Neural cell (in vitro differentiated cells): ENCODE data around the gene ANKRD13B. TPM values are rescaled to one million over a fixed set of nuclear protein-coding genes. Genes with fewer than 3 reads are reported as not detected.

Source experiments
- H2AFZ ChIP-seq: fragments of 200-600, 300-800 bp; sonication (generic), shearing (Covaris generic); 2 replicates; pipeline ENCODE4 v1.6.0; 2014; ENCODE audit warnings: low read depth, mild to moderate bottlenecking, antibody characterized with exemption, low read length, moderate library complexity
- H3F3A ChIP-seq: fragments of 200-600 bp; shearing (Covaris generic); 2 replicates; pipeline ENCODE4 v1.6.1; 2016; ENCODE audit warnings: mild to moderate bottlenecking, moderate library complexity, mixed read lengths, antibody characterized with exemption, low read length; ENCODE audit not compliant: insufficient read depth, poor library complexity, severe bottlenecking
- H3K27ac ChIP-seq: fragments of 200-600, 300-800 bp; sonication (generic), shearing (Covaris generic); 2 replicates; pipeline ENCODE4 v1.5.1; 2014; ENCODE audit warnings: mild to moderate bottlenecking, low read length, moderate library complexity
- H3K27me3 ChIP-seq: fragments of 300-800, 200-600 bp; sonication (generic), shearing (Covaris generic); 2 replicates; pipeline ENCODE4 v1.6.0; 2014; ENCODE audit warnings: mild to moderate bottlenecking, low read depth, low read length, moderate library complexity; ENCODE audit not compliant: insufficient read depth
- H3K36me3 ChIP-seq: fragments of 300-800, 200-600 bp; sonication (generic), shearing (Covaris generic); 2 replicates; pipeline ENCODE4 v1.5.1; 2014; ENCODE audit warnings: mild to moderate bottlenecking, antibody characterized with exemption, low read length, moderate library complexity; ENCODE audit not compliant: insufficient read depth
- H3K4me2 ChIP-seq: fragments of 300-800, 200-600 bp; sonication (generic), shearing (Covaris generic); 2 replicates; pipeline ENCODE4 v1.6.0; 2014; ENCODE audit warnings: mild to moderate bottlenecking, low read length
- H3K4me3 ChIP-seq: fragments of 300-800, 200-600 bp; sonication (generic), shearing (Covaris generic); 2 replicates; pipeline ENCODE4 v1.5.1; 2014; ENCODE audit warnings: mild to moderate bottlenecking, low read length, moderate library complexity
- H3K79me2 ChIP-seq: fragments of 200-600 bp; shearing (Covaris generic); replicated peaks from 2 replicates; pipeline ENCODE4 v1.6.0; 2014; ENCODE audit warnings: mild to moderate bottlenecking, low read length, moderate library complexity; ENCODE audit not compliant: insufficient read depth
- H3K9ac ChIP-seq: fragments of 300-800, 200-600 bp; sonication (generic), shearing (Covaris generic); 2 replicates; pipeline ENCODE4 v1.6.1; 2016; ENCODE audit warnings: mild to moderate bottlenecking, low read length, mixed read lengths
- H3K9me2 ChIP-seq: fragments of 200-600 bp; shearing (Covaris generic); 2 replicates; pipeline ENCODE4 v1.6.1; 2016; ENCODE audit warnings: mild to moderate bottlenecking, low read length, mixed read lengths; ENCODE audit not compliant: insufficient read depth
- H3K9me3 ChIP-seq: fragments of 200-600, 300-800 bp; sonication (generic), shearing (Covaris generic); 2 replicates; pipeline ENCODE4 v1.6.1; 2016; ENCODE audit warnings: mild to moderate bottlenecking, mixed run types, low read length, moderate library complexity, mixed read lengths
- H4K20me1 ChIP-seq: fragments of 200-600 bp; shearing (Covaris generic); 2 replicates; pipeline ENCODE4 v1.6.1; 2016; ENCODE audit warnings: mild to moderate bottlenecking, mixed run types; ENCODE audit not compliant: insufficient read depth
- EP300 ChIP-seq: fragments of 450-650 bp; conservative IDR thresholded peaks from 2 replicates; pipeline ENCODE4 v1.6.1; 2014; ENCODE audit warnings: antibody characterized with exemption, mild to moderate bottlenecking, moderate library complexity; ENCODE audit not compliant: poor library complexity, severe bottlenecking
- EZH2 ChIP-seq: fragments of 200-600, 300-800 bp; shearing (Covaris generic), sonication (generic); IDR thresholded peaks from 2 replicates; pipeline ENCODE4 v1.6.1; 2014; ENCODE audit warnings: antibody characterized with exemption, low read length, borderline replicate concordance, mild to moderate bottlenecking; ENCODE audit not compliant: insufficient read depth, poor library complexity, severe bottlenecking
- MXI1 ChIP-seq: fragments of 450-650 bp; conservative IDR thresholded peaks from 2 replicates; pipeline ENCODE4 v1.6.1; 2014; ENCODE audit warnings: antibody characterized with exemption, mild to moderate bottlenecking; ENCODE audit not compliant: poor library complexity, severe bottlenecking
- POLR2AphosphoS5 ChIP-seq: IDR thresholded peaks from 2 replicates; pipeline ENCODE4 v1.6.1; 2012
- RAD21 ChIP-seq: fragments of 450-650 bp; conservative IDR thresholded peaks from 2 replicates; pipeline ENCODE4 v1.6.1; 2014; ENCODE audit warnings: antibody characterized with exemption, mild to moderate bottlenecking, moderate library complexity
- SMC3 ChIP-seq: fragments of 450-650 bp; conservative IDR thresholded peaks from 2 replicates; pipeline ENCODE4 v1.6.1; 2014; ENCODE audit warnings: antibody characterized with exemption, mild to moderate bottlenecking, moderate library complexity; ENCODE audit not compliant: poor library complexity
- TAF1 ChIP-seq: IDR thresholded peaks from 2 replicates; pipeline ENCODE4 v1.6.1; 2012; ENCODE audit warnings: low read depth
- polyA plus RNA-seq: library from polyadenylated mRNA; depleted of rRNA; stranded (reverse); fragments of >200 nt; gene quantifications from 2 replicates; pipeline ENCODE4 v1.2.3, GENCODE V29; 2014
- TF ChIP-seq, protein P1 (sequence below): fragments of 450-650 bp; IDR thresholded peaks from 2 replicates; pipeline ENCODE4 v1.5.1; 2014; ENCODE audit warnings: antibody characterized with exemption, mild to moderate bottlenecking, moderate library complexity; ENCODE audit not compliant: poor library complexity, severe bottlenecking
- TF ChIP-seq, protein P2 (sequence below): IDR thresholded peaks from 2 replicates; pipeline ENCODE4 v1.6.1; 2012; ENCODE audit warnings: borderline replicate concordance

ANKRD13B gene
- polyA plus RNA-seq, 1 donor from 2014 or later: 35.0 TPM

DNA sequence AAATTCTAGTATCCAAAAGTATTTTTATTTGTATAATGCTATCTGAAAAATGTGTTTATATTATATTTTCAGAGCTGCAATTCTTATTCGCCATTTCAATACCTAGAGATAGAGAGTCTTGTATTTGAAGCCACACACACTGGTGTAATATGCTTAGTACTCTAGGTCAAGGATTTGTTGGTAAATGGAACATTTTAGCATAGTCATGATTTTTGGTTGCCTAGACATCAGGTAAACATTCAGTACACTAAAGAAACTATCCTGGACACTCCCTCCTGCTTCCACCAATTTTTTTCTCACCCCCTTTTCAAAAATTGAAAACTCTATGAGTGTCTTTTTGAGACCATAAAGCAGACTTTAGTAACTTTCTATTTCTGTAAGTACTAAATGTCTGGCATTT lies 46.8 kb upstream of the ANKRD13B start:
- no peaks in the 10 kb centered on the region for H3K9me2 ChIP-seq
- no peak for TF ChIP-seq MXI1
- TF ChIP-seq, protein P1, sequence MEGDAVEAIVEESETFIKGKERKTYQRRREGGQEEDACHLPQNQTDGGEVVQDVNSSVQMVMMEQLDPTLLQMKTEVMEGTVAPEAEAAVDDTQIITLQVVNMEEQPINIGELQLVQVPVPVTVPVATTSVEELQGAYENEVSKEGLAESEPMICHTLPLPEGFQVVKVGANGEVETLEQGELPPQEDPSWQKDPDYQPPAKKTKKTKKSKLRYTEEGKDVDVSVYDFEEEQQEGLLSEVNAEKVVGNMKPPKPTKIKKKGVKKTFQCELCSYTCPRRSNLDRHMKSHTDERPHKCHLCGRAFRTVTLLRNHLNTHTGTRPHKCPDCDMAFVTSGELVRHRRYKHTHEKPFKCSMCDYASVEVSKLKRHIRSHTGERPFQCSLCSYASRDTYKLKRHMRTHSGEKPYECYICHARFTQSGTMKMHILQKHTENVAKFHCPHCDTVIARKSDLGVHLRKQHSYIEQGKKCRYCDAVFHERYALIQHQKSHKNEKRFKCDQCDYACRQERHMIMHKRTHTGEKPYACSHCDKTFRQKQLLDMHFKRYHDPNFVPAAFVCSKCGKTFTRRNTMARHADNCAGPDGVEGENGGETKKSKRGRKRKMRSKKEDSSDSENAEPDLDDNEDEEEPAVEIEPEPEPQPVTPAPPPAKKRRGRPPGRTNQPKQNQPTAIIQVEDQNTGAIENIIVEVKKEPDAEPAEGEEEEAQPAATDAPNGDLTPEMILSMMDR: no peak
- no peak overlapping the region for H3K9ac ChIP-seq
- no peak overlapping the region for H3K4me3 ChIP-seq
- H4K20me1 ChIP-seq: no peaks in the 10 kb centered on the region
- H3K9me3 ChIP-seq: no peaks in the 10 kb centered on the region
- no peaks in the 10 kb centered on the region for H3F3A ChIP-seq
- H3K36me3 ChIP-seq: peaks cover 7% of the 10 kb centered on the region
- no peak overlapping the region for H3K4me2 ChIP-seq
- no peaks in the 10 kb centered on the region for H3K79me2 ChIP-seq
- H3K27ac ChIP-seq: no peak overlapping the region
- no peaks in the 10 kb centered on the region for H3K27me3 ChIP-seq
- no peak overlapping the region for H2AFZ ChIP-seq

DNA sequence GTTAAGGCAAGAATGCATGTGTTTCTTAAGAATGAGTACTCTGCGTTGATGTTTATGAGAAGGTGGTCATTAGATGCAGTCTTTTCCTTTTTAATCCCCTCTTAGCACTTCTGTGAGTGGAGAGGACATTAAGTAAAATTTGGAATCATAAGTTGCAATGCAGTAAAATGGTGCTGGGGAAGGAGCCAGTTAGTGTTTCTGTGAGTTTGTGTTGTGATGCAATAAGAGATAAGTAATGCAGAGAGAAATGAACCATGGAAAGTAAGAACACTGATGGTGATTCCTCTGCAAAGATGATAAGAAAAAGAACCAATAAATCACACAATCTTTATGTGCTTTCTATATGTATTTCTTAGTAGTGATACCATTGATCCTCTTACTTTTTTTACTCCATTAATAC lies 46.1 kb upstream of the ANKRD13B start:
- Histone ChIP-seq H3K9ac (no peak overlapping the region), H3K9me3 (no peaks in the 10 kb centered on the region), H3K27me3 (no peaks in the 10 kb centered on the region), H2AFZ (no peak overlapping the region), H3K79me2 (no peaks in the 10 kb centered on the region), H3K36me3 (peaks cover 7% of the 10 kb centered on the region), H3F3A (no peaks in the 10 kb centered on the region), H4K20me1 (no peaks in the 10 kb centered on the region), H3K9me2 (no peaks in the 10 kb centered on the region), H3K27ac (no peak overlapping the region), H3K4me2 (no peak overlapping the region), H3K4me3 (no peak overlapping the region)
- TF ChIP-seq SMC3: no peak
- no peak for TF ChIP-seq EZH2
- no peak for TF ChIP-seq POLR2AphosphoS5
- no peak for TF ChIP-seq EP300
- no peak for TF ChIP-seq MXI1
- TF ChIP-seq, protein P1: no peak
- TF ChIP-seq RAD21: no peak

DNA sequence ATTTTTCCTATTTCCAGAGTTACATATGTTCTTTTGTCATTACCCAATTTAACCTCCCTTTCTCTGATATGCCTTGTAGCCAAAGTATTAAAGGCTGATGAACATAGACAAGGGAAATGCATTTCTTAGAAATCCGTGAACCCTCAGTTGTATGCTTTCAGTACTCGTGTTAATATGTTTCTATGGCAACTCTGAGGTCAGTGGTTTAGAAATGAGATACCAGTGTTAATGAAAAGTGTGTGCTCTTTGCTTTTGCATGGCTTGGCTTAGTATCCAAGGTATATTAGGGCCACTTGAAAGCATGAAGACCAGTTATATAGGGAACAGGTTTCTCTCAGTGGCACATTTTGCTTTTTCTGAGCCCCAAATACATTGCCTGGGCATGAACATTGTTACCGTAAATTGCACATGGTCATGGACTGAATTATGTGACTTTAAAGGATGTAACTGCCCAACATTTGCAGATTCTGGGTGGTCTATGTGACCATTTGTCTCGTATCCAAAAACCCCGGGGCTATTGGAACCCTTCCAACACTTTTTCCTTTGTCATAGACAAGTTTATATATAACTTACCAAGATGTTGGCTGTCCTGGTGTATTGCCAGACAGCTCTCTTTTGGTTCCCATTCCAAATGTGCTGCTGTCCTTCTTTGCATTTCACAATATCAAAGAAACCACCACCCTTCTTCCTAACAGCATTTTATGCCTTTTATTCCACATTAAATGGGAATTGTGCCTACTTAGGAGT lies 43.6 kb upstream of the ANKRD13B start:
- Histone ChIP-seq H3K9ac (no peak overlapping the region), H3K27me3 (no peaks in the 10 kb centered on the region), H3K9me2 (no peaks in the 10 kb centered on the region), H3K4me2 (no peak overlapping the region), H3K36me3 (peaks cover under 1% of the 10 kb centered on the region), H2AFZ (no peak overlapping the region), H3F3A (no peaks in the 10 kb centered on the region), H3K27ac (no peak overlapping the region), H3K79me2 (no peaks in the 10 kb centered on the region), H3K4me3 (no peak overlapping the region), H4K20me1 (no peaks in the 10 kb centered on the region), H3K9me3 (no peaks in the 10 kb centered on the region)
- TF ChIP-seq EZH2: no peak
- TF ChIP-seq RAD21: no peak
- TF ChIP-seq SMC3: no peak
- TF ChIP-seq, protein P1: no peak
- TF ChIP-seq, protein P2, sequence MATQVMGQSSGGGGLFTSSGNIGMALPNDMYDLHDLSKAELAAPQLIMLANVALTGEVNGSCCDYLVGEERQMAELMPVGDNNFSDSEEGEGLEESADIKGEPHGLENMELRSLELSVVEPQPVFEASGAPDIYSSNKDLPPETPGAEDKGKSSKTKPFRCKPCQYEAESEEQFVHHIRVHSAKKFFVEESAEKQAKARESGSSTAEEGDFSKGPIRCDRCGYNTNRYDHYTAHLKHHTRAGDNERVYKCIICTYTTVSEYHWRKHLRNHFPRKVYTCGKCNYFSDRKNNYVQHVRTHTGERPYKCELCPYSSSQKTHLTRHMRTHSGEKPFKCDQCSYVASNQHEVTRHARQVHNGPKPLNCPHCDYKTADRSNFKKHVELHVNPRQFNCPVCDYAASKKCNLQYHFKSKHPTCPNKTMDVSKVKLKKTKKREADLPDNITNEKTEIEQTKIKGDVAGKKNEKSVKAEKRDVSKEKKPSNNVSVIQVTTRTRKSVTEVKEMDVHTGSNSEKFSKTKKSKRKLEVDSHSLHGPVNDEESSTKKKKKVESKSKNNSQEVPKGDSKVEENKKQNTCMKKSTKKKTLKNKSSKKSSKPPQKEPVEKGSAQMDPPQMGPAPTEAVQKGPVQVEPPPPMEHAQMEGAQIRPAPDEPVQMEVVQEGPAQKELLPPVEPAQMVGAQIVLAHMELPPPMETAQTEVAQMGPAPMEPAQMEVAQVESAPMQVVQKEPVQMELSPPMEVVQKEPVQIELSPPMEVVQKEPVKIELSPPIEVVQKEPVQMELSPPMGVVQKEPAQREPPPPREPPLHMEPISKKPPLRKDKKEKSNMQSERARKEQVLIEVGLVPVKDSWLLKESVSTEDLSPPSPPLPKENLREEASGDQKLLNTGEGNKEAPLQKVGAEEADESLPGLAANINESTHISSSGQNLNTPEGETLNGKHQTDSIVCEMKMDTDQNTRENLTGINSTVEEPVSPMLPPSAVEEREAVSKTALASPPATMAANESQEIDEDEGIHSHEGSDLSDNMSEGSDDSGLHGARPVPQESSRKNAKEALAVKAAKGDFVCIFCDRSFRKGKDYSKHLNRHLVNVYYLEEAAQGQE: no peak
- no peak for TF ChIP-seq MXI1
- no peak for TF ChIP-seq POLR2AphosphoS5
- TF ChIP-seq EP300: no peak
- no peak for TF ChIP-seq TAF1
